KMS-11 (cell line): ENCODE data around the gene HSD17B10.

Experiments
- H2AFZ ChIP-seq: fragments of 200-600 bp; sonication (generic); 2 replicates; pipeline ENCODE4 v1.6.1; 2016; ENCODE audit warnings: antibody characterized with exemption, mixed run types, low read depth
- H3K27ac ChIP-seq: fragments of 200-600 bp; sonication (generic); 2 replicates; pipeline ENCODE4 v1.6.1; 2016; ENCODE audit warnings: mild to moderate bottlenecking, mixed run types
- H3K27me3 ChIP-seq: fragments of 200-600 bp; sonication (generic); 2 replicates; pipeline ENCODE4 v1.6.1; 2017; ENCODE audit warnings: mild to moderate bottlenecking, low read depth, mixed run types, moderate library complexity; ENCODE audit not compliant: insufficient read depth
- H3K36me3 ChIP-seq: fragments of 200-600 bp; sonication (generic); 2 replicates; pipeline ENCODE4 v1.6.1; 2017; ENCODE audit warnings: mild to moderate bottlenecking, mixed run types; ENCODE audit not compliant: insufficient read depth
- H3K4me1 ChIP-seq: fragments of 200-600 bp; sonication (generic); 2 replicates; pipeline ENCODE4 v1.6.1; 2016; ENCODE audit warnings: mild to moderate bottlenecking, low read depth, mixed run types; ENCODE audit not compliant: poor library complexity, severe bottlenecking
- H3K4me2 ChIP-seq: fragments of 200-600 bp; sonication (generic); 2 replicates; pipeline ENCODE4 v1.7.0; 2016; ENCODE audit warnings: mild to moderate bottlenecking, mixed run types
- H3K4me3 ChIP-seq: fragments of 200-600 bp; sonication (generic); IDR thresholded peaks from 2 replicates; pipeline ENCODE4 v1.6.1; 2017; ENCODE audit warnings: low read depth, low read length, mixed read lengths; ENCODE audit not compliant: insufficient read depth
- H3K79me2 ChIP-seq: fragments of 200-600 bp; sonication (generic); 2 replicates; pipeline ENCODE4 v1.6.1; 2016; ENCODE audit warnings: low read depth, mixed run types; ENCODE audit not compliant: insufficient read depth
- H3K9ac ChIP-seq: fragments of 200-600 bp; sonication (generic); 2 replicates; pipeline ENCODE4 v1.6.1; 2016; ENCODE audit warnings: mild to moderate bottlenecking, mixed run types
- H4K20me1 ChIP-seq: fragments of 200-600 bp; sonication (generic); 2 replicates; pipeline ENCODE4 v1.6.1; 2016; ENCODE audit warnings: mild to moderate bottlenecking, mixed run types; ENCODE audit not compliant: insufficient read depth
- TF ChIP-seq, protein P1 (sequence below): fragments of 200-600 bp; sonication (generic); conservative IDR thresholded peaks from 2 replicates; pipeline ENCODE4 v1.6.1; 2017; ENCODE audit warnings: low read depth, mild to moderate bottlenecking, antibody characterized with exemption, low read length, moderate library complexity, mixed read lengths

The HSD17B10 gene

DNA sequence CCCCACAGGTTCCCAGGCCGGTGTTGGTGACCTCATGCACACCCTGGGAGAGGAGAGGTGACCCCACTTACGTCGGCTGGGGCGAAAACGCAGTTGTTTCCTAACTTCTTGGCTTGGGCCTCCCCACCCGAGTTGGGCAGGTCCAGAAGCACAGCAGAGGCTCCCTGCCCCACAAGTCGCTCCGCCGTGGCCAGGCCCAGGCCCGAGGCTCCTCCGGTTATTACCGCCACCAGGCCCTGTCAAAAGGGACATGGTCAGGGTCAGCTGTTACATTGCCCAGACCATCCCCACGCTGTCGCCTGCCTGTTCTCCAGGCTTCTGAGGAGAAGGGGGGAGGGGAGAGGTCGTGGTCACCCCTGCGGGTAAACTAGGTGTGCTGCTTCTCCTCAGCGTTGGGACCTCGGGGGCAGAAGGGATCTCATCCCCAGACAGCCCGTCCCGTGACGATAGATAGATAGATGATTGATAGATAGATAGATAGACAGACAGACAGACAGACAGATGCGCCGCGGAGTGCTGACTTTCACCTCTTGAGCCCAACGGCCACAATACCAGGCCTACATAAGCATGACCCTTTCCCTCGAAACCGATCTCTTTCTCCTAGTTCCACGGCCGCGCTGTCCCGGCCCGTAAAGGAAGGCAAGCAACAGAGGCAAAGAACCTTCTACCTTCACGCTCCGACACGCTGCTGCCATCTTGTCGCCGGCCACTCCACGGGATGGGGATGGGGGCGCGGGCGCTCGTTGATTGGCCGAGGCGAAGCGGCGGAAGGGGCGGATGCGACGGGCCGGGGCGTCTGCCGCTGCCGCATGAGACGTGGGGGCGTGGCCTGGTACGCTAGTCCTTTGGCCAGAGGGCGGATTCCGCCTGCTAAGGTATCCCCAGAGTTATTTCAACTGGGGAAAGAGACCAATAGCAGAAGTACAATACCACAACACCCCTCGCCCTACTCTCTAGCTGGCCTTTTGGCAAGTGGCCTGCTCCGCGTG lies at the start of gene HSD17B10:
TSS of gene HSD17B10 (minus strand) at position 720 of the 989 bp plus-strand sequence. CDS start at position 695, 25 bp downstream.
- H3K36me3 ChIP-seq: no peaks in the 10 kb centered on the region
- TF ChIP-seq, protein P1, sequence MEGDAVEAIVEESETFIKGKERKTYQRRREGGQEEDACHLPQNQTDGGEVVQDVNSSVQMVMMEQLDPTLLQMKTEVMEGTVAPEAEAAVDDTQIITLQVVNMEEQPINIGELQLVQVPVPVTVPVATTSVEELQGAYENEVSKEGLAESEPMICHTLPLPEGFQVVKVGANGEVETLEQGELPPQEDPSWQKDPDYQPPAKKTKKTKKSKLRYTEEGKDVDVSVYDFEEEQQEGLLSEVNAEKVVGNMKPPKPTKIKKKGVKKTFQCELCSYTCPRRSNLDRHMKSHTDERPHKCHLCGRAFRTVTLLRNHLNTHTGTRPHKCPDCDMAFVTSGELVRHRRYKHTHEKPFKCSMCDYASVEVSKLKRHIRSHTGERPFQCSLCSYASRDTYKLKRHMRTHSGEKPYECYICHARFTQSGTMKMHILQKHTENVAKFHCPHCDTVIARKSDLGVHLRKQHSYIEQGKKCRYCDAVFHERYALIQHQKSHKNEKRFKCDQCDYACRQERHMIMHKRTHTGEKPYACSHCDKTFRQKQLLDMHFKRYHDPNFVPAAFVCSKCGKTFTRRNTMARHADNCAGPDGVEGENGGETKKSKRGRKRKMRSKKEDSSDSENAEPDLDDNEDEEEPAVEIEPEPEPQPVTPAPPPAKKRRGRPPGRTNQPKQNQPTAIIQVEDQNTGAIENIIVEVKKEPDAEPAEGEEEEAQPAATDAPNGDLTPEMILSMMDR: no peak
- no peaks in the 10 kb centered on the region for H3K27me3 ChIP-seq
- peaks cover 16% of the 10 kb centered on the region for H3K4me1 ChIP-seq
- H2AFZ ChIP-seq: peak within 1 kb of the TSS; percentile 59
- H3K9ac ChIP-seq: peak within 1 kb of the TSS; percentile 58; the same call in 1 of the 2 replicates
- H3K4me3 ChIP-seq: peak within 1 kb of the TSS; percentile 33
- peaks cover 16% of the 10 kb centered on the region for H3K79me2 ChIP-seq
- peak within 1 kb of the TSS; percentile 89 for H3K4me2 ChIP-seq
- no peaks in the 10 kb centered on the region for H4K20me1 ChIP-seq
- H3K27ac ChIP-seq: no peak within 1 kb of the TSS

DNA sequence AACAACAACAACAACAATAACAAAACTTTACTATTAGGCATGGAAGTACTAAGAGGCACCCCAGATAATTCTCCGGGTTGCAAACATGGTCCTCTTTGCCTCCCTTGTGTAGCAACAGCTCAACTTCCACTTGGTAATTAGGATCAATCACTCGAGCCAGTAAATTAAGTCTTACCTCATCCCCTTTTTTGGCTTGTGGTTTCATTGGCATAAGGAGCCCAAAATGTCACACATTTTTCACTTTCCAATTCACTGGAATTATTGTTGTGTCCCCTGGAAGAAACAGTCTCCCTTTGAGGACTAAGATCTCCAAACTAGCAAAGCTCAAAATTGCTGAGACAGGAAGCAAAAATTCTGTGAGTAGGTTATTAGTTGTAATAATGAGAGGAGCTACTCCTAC lies 49.2 kb upstream of the HSD17B10 start:
- TF ChIP-seq, protein P1: no peak
- no peak overlapping the region for H3K4me2 ChIP-seq
- H3K4me1 ChIP-seq: no peaks in the 10 kb centered on the region
- no peaks in the 10 kb centered on the region for H3K27me3 ChIP-seq
- no peaks in the 10 kb centered on the region for H3K79me2 ChIP-seq
- H2AFZ ChIP-seq: no peak overlapping the region
- no peak overlapping the region for H3K4me3 ChIP-seq
- H3K36me3 ChIP-seq: no peaks in the 10 kb centered on the region
- H3K27ac ChIP-seq: no peak overlapping the region
- H4K20me1 ChIP-seq: no peaks in the 10 kb centered on the region
- no peak overlapping the region for H3K9ac ChIP-seq

DNA sequence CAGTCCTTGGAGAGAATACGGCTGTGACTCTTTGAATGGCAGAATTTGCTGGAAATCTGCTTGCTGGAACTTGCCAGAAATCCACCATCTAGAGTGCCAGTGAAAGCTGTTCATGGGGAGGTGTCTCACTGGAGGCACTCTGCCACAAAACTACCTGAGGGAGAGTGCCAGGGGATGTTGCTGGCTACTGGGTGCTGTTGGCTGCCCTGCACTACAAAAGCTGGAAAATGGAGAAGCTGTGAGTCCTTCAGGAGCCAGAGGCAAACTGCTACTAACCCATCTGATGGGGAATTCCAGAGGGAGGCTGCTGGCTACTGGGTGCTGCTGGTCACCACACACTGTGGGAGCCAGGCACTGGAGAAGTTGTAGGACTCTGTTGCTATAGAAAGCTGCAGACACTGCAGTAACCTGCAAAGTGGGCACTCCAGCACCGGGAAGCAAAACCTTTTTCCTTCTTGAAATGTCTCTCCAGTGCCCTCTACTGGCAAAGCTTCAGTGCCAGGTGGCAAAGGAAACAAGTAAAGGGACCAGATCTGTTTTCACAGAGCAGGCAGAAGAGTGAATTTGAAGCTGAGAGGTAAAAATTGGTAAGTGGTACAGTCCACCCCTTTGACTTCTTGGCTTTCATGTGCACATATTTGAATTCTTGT lies 47.8 kb upstream of the HSD17B10 start:
- Histone ChIP-seq H3K27ac (no peak overlapping the region), H3K9ac (no peak overlapping the region), H3K4me1 (no peaks in the 10 kb centered on the region), H3K4me2 (peak overlapping the region; percentile 36; the same call in 1 of the 2 replicates), H4K20me1 (no peaks in the 10 kb centered on the region), H3K4me3 (no peak overlapping the region), H3K27me3 (no peaks in the 10 kb centered on the region), H3K36me3 (no peaks in the 10 kb centered on the region), H2AFZ (peak overlapping the region; percentile 39; the same call in 1 of the 2 replicates), H3K79me2 (no peaks in the 10 kb centered on the region)
- TF ChIP-seq, protein P1: peak; percentile 69

DNA sequence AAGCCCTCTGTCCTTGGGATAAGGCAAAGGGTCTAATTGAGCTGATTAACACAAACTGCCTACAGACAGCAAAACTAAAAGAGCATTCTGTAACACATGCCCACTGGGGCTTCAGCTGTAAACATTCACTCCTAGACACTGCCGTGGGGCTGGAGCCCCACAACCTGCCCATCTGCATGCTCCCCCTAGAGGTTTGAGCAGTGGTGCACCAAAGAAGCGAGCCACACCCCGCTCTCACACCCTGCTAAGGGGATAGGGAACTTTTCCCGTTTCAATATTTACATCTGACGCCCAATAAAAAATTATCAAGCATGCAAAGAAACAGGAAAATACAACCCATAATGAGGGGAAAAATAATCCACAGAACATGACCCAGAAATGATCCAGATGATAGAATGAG lies 46.9 kb upstream of the HSD17B10 start:
- Histone ChIP-seq H3K4me1 (no peaks in the 10 kb centered on the region), H3K36me3 (no peaks in the 10 kb centered on the region), H3K27ac (no peak overlapping the region), H2AFZ (peak overlapping the region; percentile 39; the same call in 1 of the 2 replicates), H3K4me2 (peak overlapping the region; percentile 36; the same call in 1 of the 2 replicates), H3K79me2 (no peaks in the 10 kb centered on the region), H3K4me3 (no peak overlapping the region), H3K27me3 (no peaks in the 10 kb centered on the region), H3K9ac (no peak overlapping the region), H4K20me1 (no peaks in the 10 kb centered on the region)
- TF ChIP-seq, protein P1: peak; percentile 54
